HG03045 (cell line): ENCODE data around the gene MBD2.

Experiments
- ATAC-seq: cut with Tn5 transposase; IDR thresholded peaks from one replicate; pipeline ENCODE4 v1.9.1; 2021; ENCODE audit warnings: mild to moderate bottlenecking, moderate library complexity; ENCODE audit not compliant: unreplicated experiment

Gene MBD2

DNA sequence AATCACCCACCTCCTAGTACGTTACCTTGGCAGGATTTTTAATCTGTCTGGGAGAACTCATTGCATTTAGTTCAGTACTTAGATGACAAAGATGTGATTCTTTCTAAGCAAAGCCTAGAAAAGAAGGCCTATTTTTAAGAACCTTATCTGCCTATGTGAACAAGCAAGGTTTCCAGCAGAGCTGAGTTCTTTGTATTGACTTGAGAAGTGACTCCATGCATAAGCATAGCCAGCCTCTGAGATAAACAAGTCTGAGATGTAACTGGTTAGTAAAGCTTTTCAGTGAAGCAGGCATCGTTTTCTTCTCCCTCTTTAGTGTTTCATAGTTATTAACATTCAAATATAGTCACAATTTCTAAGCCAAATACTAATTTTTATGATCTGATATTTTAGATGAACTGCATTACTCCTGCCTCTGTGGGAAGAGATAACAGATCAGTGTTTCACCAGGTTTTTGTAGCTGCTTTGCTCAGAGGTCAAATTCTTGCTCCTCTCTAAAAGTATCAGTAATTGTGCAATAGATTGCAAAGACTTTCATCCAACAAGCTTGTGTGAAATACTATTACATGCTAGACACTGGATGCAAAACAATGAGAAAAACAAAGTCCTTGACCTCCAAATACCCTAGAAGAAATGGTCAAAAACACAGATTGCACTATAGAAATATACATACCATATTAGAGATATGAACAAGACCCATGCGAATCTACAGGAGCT lies 107.8 kb downstream of the MBD2 start:
- no peak for ATAC-seq

DNA sequence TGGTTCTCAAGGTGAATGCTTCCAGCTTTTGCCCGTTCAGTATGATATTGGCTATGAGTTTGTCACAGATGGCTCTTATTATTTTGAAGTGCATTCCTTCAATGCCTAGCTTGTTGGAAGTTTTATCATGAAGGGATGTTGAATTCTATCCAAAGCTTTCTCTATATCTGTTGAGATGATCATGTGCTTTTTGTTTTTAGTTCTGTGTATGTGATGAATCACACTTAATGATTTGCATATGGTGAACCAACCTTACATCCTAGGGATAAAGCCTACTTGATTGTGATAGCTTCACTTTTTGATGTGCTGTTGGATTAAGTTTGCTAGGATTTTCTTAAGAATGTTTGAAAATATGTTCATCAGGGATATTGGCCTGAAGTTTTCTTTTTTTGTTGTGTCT lies 112.1 kb downstream of the MBD2 start:
- ATAC-seq, result no peak

DNA sequence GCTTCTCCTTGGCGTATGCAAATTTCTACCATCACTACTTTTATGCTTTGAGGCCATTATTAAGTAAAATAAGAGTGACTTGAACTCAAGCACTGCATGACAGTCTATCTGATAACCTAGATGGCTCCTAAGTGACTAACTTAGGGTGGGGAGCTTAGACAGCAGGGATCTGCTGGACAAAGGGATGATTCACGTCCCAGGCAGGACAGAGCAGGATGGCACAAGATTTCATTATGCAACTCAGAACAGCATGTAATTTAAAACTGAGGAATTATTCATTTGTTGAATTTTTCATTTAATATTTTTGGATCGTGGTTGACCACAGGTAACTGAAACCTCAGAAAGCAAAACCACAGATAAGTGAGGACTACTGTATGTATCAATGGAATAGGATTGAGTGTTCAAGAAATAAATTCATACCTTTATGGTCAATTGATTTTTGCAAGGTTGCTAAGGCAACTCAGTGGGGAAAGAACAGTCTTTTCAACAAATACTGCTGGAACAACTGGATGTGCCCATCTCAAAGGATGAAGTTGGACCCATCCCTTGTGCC lies 115.3 kb downstream of the MBD2 start:
- no peak for ATAC-seq

DNA sequence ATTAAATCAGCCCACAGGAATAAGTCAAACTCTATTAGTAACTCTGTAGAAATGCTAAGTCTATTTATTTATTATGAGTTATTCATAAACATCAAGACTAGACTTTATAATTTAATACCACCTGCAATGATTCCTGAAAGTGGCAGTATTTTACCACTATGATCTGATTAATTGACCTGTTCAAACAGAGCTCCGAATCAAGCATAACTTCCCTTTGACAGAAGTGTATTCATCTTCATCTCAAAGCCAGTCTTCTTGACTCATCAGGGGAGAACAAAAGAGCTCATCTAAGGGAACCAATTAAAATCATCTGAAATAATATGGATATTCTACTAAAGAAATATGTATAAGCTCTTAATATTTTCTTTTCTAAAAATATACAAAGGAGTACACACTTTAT lies 122.3 kb downstream of the MBD2 start:
- ATAC-seq, result no peak
